HCT116 (cell line): ENCODE results near the gene GSTT4. TPM values are rescaled to one million over a fixed set of nuclear protein-coding genes. Genes with fewer than 3 reads are reported as not detected.

Source experiments
- ATAC-seq: fragments of 200-7000 bp; cut with Tn5 transposase; 2 replicates; pipeline ENCODE4 v1.9.1; 2020; ENCODE audit warnings: mild to moderate bottlenecking, moderate library complexity
- BruUV-seq: library from RNA; stranded (reverse); fragments of 400-500 nt; replicated peaks from 2 replicates; lab custom pipeline; 2021; lab: Mats Ljungman, UMichigan
- CTCF ChIA-PET: fragments of 300-600 bp; sonication (Branson Sonifier 250); formaldehyde crosslinking; loops from one replicate; lab custom pipeline; 2021; ENCODE audit warnings: antibody characterized with exemption; lab: Charles Lee
- POLR2A ChIA-PET: fragments of 300-600, 350-600 bp; sonication (Branson Sonifier 250); formaldehyde crosslinking; loops from one replicate; lab custom pipeline; 2021; ENCODE audit warnings: antibody characterized with exemption; lab: Charles Lee
- RAD21 ChIA-PET, 2 experiments: fragments of 300-600 bp; sonication (Branson Sonifier 250); formaldehyde crosslinking; loops; one replicate each; lab custom pipeline; 2023; ENCODE audit warnings: low total read pairs in 2 of 2; ENCODE audit not compliant: uncharacterized antibody in 2 of 2, unreplicated experiment in 2 of 2, low non-redundant PET in 1 of 2; lab: Charles Lee
- DNase-seq: peaks from one replicate; pipeline ENCODE4 v3.0.0-alpha.2; 2010; ENCODE audit warnings: low read depth, low spot score
- H2AFZ ChIP-seq: fragments of 200-600 bp; shearing (Covaris generic), sonication (generic); 2 replicates; pipeline ENCODE4 v1.6.1; 2017; ENCODE audit warnings: low read depth, mixed run types, mixed read lengths, antibody characterized with exemption, low read length; ENCODE audit not compliant: poor library complexity, severe bottlenecking
- H3K27ac ChIP-seq: 2 replicates; pipeline ENCODE4 v1.5.1; 2012; ENCODE audit warnings: low read depth, low read length
- H3K27me3 ChIP-seq: fragments of 200-600 bp; sonication (generic); 2 replicates; pipeline ENCODE4 v1.6.1; 2016; ENCODE audit warnings: mixed run types, low read length, mixed read lengths; ENCODE audit not compliant: insufficient read depth
- H3K36me3 ChIP-seq, 2 experiments: fragments of 200-500 bp in 1 of 2; fragments of 200-600 bp in 1 of 2; sonication (Bioruptor generic) in 1 of 2; sonication (generic) in 1 of 2; 2 replicates each; pipeline versions ENCODE4 v1.5.1 to v1.6.1; 2014 to 2016; ENCODE audit warnings: low read length in 2 of 2, inconsistent platforms in 1 of 2, mixed read lengths in 1 of 2, mixed run types in 1 of 2; ENCODE audit not compliant: insufficient read depth in 2 of 2, control insufficient read depth in 1 of 2
- H3K4me1 ChIP-seq, 2 experiments: fragments of 200-600 bp in 1 of 2; sonication (generic) in 1 of 2; 2 replicates each; pipeline versions ENCODE4 v1.5.1 to v1.6.1; 2012 to 2017; ENCODE audit warnings: low read length in 2 of 2, inconsistent platforms in 1 of 2, mild to moderate bottlenecking in 1 of 2, mixed read lengths in 1 of 2, mixed run types in 1 of 2, moderate library complexity in 1 of 2; ENCODE audit not compliant: insufficient read depth in 2 of 2, control insufficient read depth in 1 of 2
- H3K4me2 ChIP-seq: fragments of 200-600 bp; sonication (generic); 2 replicates; pipeline ENCODE4 v1.6.1; 2017; ENCODE audit warnings: mixed run types, low read length, mixed read lengths
- H3K4me3 ChIP-seq, 2 experiments: fragments of 200-600 bp in 1 of 2; sonication (generic) in 1 of 2; replicated peaks in 1 of 2; 2 replicates each; pipeline ENCODE4 v1.5.1; 2011 to 2016; ENCODE audit warnings: low read length in 2 of 2, control low read depth in 1 of 2, low read depth in 1 of 2, mild to moderate bottlenecking in 1 of 2, mixed read lengths in 1 of 2, mixed run types in 1 of 2
- H3K79me2 ChIP-seq: fragments of 200-600 bp; sonication (generic); 2 replicates; pipeline ENCODE4 v1.6.1; 2017; ENCODE audit warnings: mild to moderate bottlenecking, mixed run types, low read length, moderate library complexity, mixed read lengths; ENCODE audit not compliant: insufficient read depth
- H3K9ac ChIP-seq: fragments of 200-600 bp; sonication (generic); 2 replicates; pipeline ENCODE4 v1.6.1; 2016; ENCODE audit warnings: low read length, mixed read lengths
- H3K9me2 ChIP-seq: fragments of 200-600 bp; sonication (generic), shearing (Covaris generic); 2 replicates; pipeline ENCODE4 v1.6.1; 2017; ENCODE audit warnings: mixed run types, mild to moderate bottlenecking, moderate library complexity; ENCODE audit not compliant: insufficient read depth
- H3K9me3 ChIP-seq, 2 experiments: fragments of 200-500 bp in 1 of 2; fragments of 200-600 bp in 1 of 2; sonication (Bioruptor generic) in 1 of 2; sonication (generic) in 1 of 2; 2 replicates each; pipeline ENCODE4 v1.6.1; 2014 to 2017; ENCODE audit warnings: low read length in 2 of 2, mixed read lengths in 2 of 2, inconsistent platforms in 1 of 2, low read depth in 1 of 2, mild to moderate bottlenecking in 1 of 2, mixed run types in 1 of 2, moderate library complexity in 1 of 2; ENCODE audit not compliant: control insufficient read depth in 1 of 2, insufficient read depth in 1 of 2
- H4K20me1 ChIP-seq: fragments of 200-600 bp; sonication (generic), shearing (Covaris generic); 2 replicates; pipeline ENCODE4 v1.6.1; 2017; ENCODE audit warnings: mixed run types, mild to moderate bottlenecking, moderate library complexity; ENCODE audit not compliant: insufficient read depth
- CEBPB ChIP-seq: IDR thresholded peaks from 2 replicates; pipeline ENCODE4 v1.6.1; 2012; ENCODE audit warnings: low read depth
- ELF1 ChIP-seq: IDR thresholded peaks from 2 replicates; pipeline ENCODE4 v1.6.1; 2012; ENCODE audit warnings: low read depth, borderline replicate concordance
- POLR2A ChIP-seq: IDR thresholded peaks from 2 replicates; pipeline ENCODE4 v1.7.0; 2011; ENCODE audit warnings: borderline replicate concordance; ENCODE audit not compliant: insufficient read depth, insufficient read length; ENCODE audit errors: extremely low read depth
- RAD21 ChIP-seq: IDR thresholded peaks from 2 replicates; pipeline ENCODE4 v1.6.1; 2012; ENCODE audit warnings: low read depth, mild to moderate bottlenecking
- REST ChIP-seq: IDR thresholded peaks from 2 replicates; pipeline ENCODE4 v1.6.1; 2012; ENCODE audit warnings: low read depth
- TCF7L2 ChIP-seq: IDR thresholded peaks from 2 replicates; pipeline ENCODE4 v1.7.0; 2011; ENCODE audit warnings: borderline replicate concordance, inconsistent platforms; ENCODE audit not compliant: insufficient read depth, insufficient read length; ENCODE audit errors: extremely low read depth
- YY1 ChIP-seq: IDR thresholded peaks from 2 replicates; pipeline ENCODE4 v1.6.1; 2011; ENCODE audit warnings: low read length, low read depth, moderate library complexity, mild to moderate bottlenecking; ENCODE audit not compliant: insufficient replicate concordance; ENCODE audit errors: extremely low read depth
- ZBTB33 ChIP-seq: IDR thresholded peaks from 2 replicates; pipeline ENCODE4 v1.6.1; 2011; ENCODE audit warnings: mild to moderate bottlenecking, low read length, moderate library complexity; ENCODE audit not compliant: insufficient replicate concordance; ENCODE audit errors: extremely low read depth
- ZFX ChIP-seq: fragments of 450-650 bp; IDR thresholded peaks from 2 replicates; pipeline ENCODE4 v1.6.1; 2017
- intact Hi-C: fragments of 100-400 bp; cut with micrococcal nuclease; formaldehyde crosslinking; loops from 2 replicates; pipeline ENCODE4 v1.10.0; 2022
- total RNA-seq: library from RNA; stranded (reverse); gene quantifications from one replicate; pipeline ENCODE4 v1.2.1, GENCODE V29; 2021; ENCODE audit not compliant: unreplicated experiment

Gene GSTT4
- total RNA-seq, 1 experiment from 2014 or later: not detected

- TF ChIP-seq ZBTB33 (no peak), POLR2A (no peak)
These were observed 4.2 kb upstream of the GSTT4 start (continued) for GRCh38 chr22:24009227-24010017.

GRCh38 chr22:24008381-24009226 lies 3.4 kb upstream of the GSTT4 start:
- ChIA-PET CTCF (no interaction called here), POLR2A (no interaction called here), RAD21 (no interaction called here)
- no peaks in the 10 kb centered on the region for H3K36me3 ChIP-seq
- peaks cover 22% of the 10 kb centered on the region for H3K79me2 ChIP-seq
- H3K4me2 ChIP-seq: no peak overlapping the region
- ATAC-seq (no peak), DNase-seq (no peak)
- H4K20me1 ChIP-seq: 0 out of 2 replicates have a peak, but pooled peaks cover 2% of the 10 kb centered on the region
- H3K27ac ChIP-seq: no peak overlapping the region
- intact Hi-C loops: loop anchor here (5.0 kb wide), 1 partner anchor 761 kb away; no protein-coding TSS in a partner anchor
- H2AFZ ChIP-seq: no peak overlapping the region
- H3K9me3 ChIP-seq: no peaks in the 10 kb centered on the region; a peak in 1 of 4 replicates
- no peaks in the 10 kb centered on the region for H3K9me2 ChIP-seq
- no peak overlapping the region for H3K9ac ChIP-seq
- no peak for TF ChIP-seq CEBPB
- no peak for TF ChIP-seq POLR2A
- TF ChIP-seq YY1: no peak
- TF ChIP-seq ZFX: no peak
- no peak for TF ChIP-seq RAD21
- TF ChIP-seq REST: no peak
- no peak for TF ChIP-seq TCF7L2
- TF ChIP-seq ZBTB33: no peak
- no peak for TF ChIP-seq ELF1
- BruUV-seq: no TSS peak
- no peak overlapping the region for H3K4me3 ChIP-seq
- no peaks in the 10 kb centered on the region for H3K27me3 ChIP-seq
- peaks cover 6 to 8% of the 10 kb centered on the region in 2 experiments; a peak in 3 of 4 replicates for H3K4me1 ChIP-seq
